RWPE2 (cell line): ENCODE measurements around the gene RPS16.

ENCODE experiments used
- ATAC-seq: fragments of 200-7000 bp; cut with Tn5 transposase; 3 replicates; pipeline ENCODE4 v1.9.1; 2021; ENCODE audit warnings: low read depth
- DNase-seq: peaks from one replicate; pipeline ENCODE4 v3.0.0-alpha.2; 2020; ENCODE audit warnings: low spot score
- H3K27ac ChIP-seq: fragments of 450-650 bp; 2 replicates; pipeline ENCODE4 v1.5.1; 2017; ENCODE audit warnings: mild to moderate bottlenecking; ENCODE audit not compliant: poor library complexity, severe bottlenecking
- H3K27me3 ChIP-seq: fragments of 250-450 bp; sonication (Bioruptor Pico); 2 replicates; pipeline ENCODE4 v1.5.1; 2021; ENCODE audit warnings: mild to moderate bottlenecking, moderate library complexity; ENCODE audit not compliant: insufficient read depth, poor library complexity, severe bottlenecking
- H3K36me3 ChIP-seq: fragments of 250-450 bp; sonication (Bioruptor Pico); 2 replicates; pipeline ENCODE4 v1.5.1; 2020; ENCODE audit warnings: low read depth, mild to moderate bottlenecking, moderate library complexity
- H3K4me1 ChIP-seq: fragments of 250-450 bp; sonication (Bioruptor Pico); 2 replicates; pipeline ENCODE4 v1.5.1; 2021; ENCODE audit warnings: mild to moderate bottlenecking, moderate library complexity; ENCODE audit not compliant: insufficient read depth, poor library complexity, severe bottlenecking
- H3K4me3 ChIP-seq: fragments of 250-450 bp; sonication (Bioruptor Pico); 2 replicates; pipeline ENCODE4 v1.5.1; 2021; ENCODE audit warnings: mild to moderate bottlenecking, moderate library complexity; ENCODE audit not compliant: severe bottlenecking
- H3K9me3 ChIP-seq: fragments of 250-450 bp; sonication (Bioruptor Pico); 2 replicates; pipeline ENCODE4 v1.5.1; 2021; ENCODE audit warnings: mild to moderate bottlenecking, moderate library complexity; ENCODE audit not compliant: severe bottlenecking
- CTCF ChIP-seq: fragments of 450-650 bp; IDR thresholded peaks from one replicate; pipeline ENCODE4 v1.5.1; 2017; ENCODE audit warnings: mild to moderate bottlenecking, moderate library complexity; ENCODE audit not compliant: poor library complexity, severe bottlenecking

Gene RPS16

GRCh38 chr19:39449116-39449797 is 13.5 kb upstream of the RPS16 start:
- no peak for TF ChIP-seq CTCF
- H3K36me3 ChIP-seq = peaks cover 44% of the 10 kb centered on the region
- H3K4me1 ChIP-seq = peaks cover 13% of the 10 kb centered on the region
- H3K27ac ChIP-seq = no peak overlapping the region
- no peaks in the 10 kb centered on the region for H3K9me3 ChIP-seq
- no peak overlapping the region for H3K4me3 ChIP-seq
- ATAC-seq = no peak
- DNase-seq = no peak
- H3K27me3 ChIP-seq = no peaks in the 10 kb centered on the region

- peaks cover 38% of the 10 kb centered on the region for H3K36me3 ChIP-seq
- peaks cover 13% of the 10 kb centered on the region for H3K4me1 ChIP-seq
- 0 out of 3 replicates have a peak, but pooled peaks have one; percentile 14 for ATAC-seq
- no peaks in the 10 kb centered on the region for H3K27me3 ChIP-seq
- DNase-seq = no peak
- no peak for TF ChIP-seq CTCF
- no peak overlapping the region for H3K4me3 ChIP-seq
- no peaks in the 10 kb centered on the region for H3K9me3 ChIP-seq
- peak overlapping the region; percentile 31 for H3K27ac ChIP-seq
These were observed 12.5 kb upstream of the RPS16 start for GRCh38 chr19:39448271-39448670.

- TF ChIP-seq CTCF = no peak
- H3K27ac ChIP-seq = peak overlapping the region; percentile 57
- peak overlapping the region; percentile 76 for H3K4me3 ChIP-seq
- peaks cover 13% of the 10 kb centered on the region for H3K4me1 ChIP-seq
- ATAC-seq (no peak), DNase-seq (no peak)
- H3K27me3 ChIP-seq = no peaks in the 10 kb centered on the region
- H3K9me3 ChIP-seq = no peaks in the 10 kb centered on the region
- peaks cover 21% of the 10 kb centered on the region for H3K36me3 ChIP-seq
These were observed 10.8 kb upstream of the RPS16 start for GRCh38 chr19:39446365-39447084.

GRCh38 chr19:39445196-39446111 is 9.7 kb upstream of the RPS16 start, which contains the start of gene SUPT5H:
TSS of gene SUPT5H (plus strand) at chr19:39445582. CDS start at chr19:39445891, 309 bp downstream.
- ATAC-seq (peak; percentile 94), DNase-seq (peak; percentile 98)
- Histone ChIP-seq H3K36me3 (peaks cover 15% of the 10 kb centered on the region), H3K27ac (peak within 1 kb of the TSS; percentile 57), H3K4me3 (peak within 1 kb of the TSS; percentile 76), H3K27me3 (no peaks in the 10 kb centered on the region), H3K4me1 (peaks cover 13% of the 10 kb centered on the region), H3K9me3 (no peaks in the 10 kb centered on the region)
- no peak for TF ChIP-seq CTCF
